GM19193 (cell line): ENCODE results near the gene SPIN2B.

Source experiments
- POLR2A ChIP-seq: IDR thresholded peaks from 4 replicates; pipeline ENCODE4 v1.6.1; 2011; ENCODE audit not compliant: insufficient read depth, insufficient read length; ENCODE audit errors: extremely low read depth

Gene SPIN2B

DNA sequence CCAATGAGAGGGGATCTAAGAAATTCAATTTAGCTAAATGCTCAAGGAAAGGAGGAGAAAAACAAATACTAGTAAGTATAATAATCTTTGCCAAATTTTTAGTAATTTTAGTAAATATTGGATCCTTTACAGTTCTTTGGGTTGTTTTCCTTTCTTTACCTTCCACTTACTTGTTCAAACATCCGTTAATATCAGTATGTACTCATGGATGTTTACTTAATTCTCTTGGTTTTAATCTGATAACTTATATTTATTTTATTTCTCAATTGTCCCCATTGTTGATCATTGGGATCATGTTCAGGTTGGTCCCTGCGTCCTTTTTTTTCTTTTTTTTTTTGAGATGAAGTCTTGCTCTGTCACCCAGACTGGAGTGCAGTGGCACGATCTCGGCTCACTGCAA lies 46.9 kb downstream of the SPIN2B start:
- no peak for TF ChIP-seq POLR2A

- TF ChIP-seq POLR2A = no peak
Measured at GRCh38 chrX:57070185-57070984, 51.0 kb downstream of the SPIN2B start.
